ENCODE measurements around the gene LRRC37A.
A peak's percentile ranks its signal among the peaks of the same experiment; 100 is the strongest.
"Not testable (repeated sequence)": the region's sequence is repeated elsewhere in the genome, so short reads cannot be mapped to it uniquely, and the experiment has no call there.

LRRC37A gene

GRCh38 chr17:46294831-46295230 lies at the start of gene LRRC37A:
Gene LRRC37A, plus strand, starts transcription at chr17:46295131. Its CDS starts 3 bp downstream, at chr17:46295134.
- DNase-seq (ENCODE audit: low spot score) = not testable (repeated sequence)

- not testable (repeated sequence) for DNase-seq (ENCODE audit: low spot score)
Observed at GRCh38 chr17:46249153-46249552, 45.8 kb upstream of the LRRC37A start.

- DNase-seq (ENCODE audit: low spot score) = not testable (repeated sequence)
Observed at GRCh38 chr17:46252804-46253203, 42.1 kb upstream of the LRRC37A start.

- peak; percentile 51 for DNase-seq (ENCODE audit: low spot score)
Observed at GRCh38 chr17:46253722-46254121, 41.2 kb upstream of the LRRC37A start.

GRCh38 chr17:46254215-46254614 lies 40.7 kb upstream of the LRRC37A start:
- DNase-seq (ENCODE audit: low spot score) = not testable (repeated sequence)

GRCh38 chr17:46256369-46256768 lies 38.6 kb upstream of the LRRC37A start:
- not testable (repeated sequence) for DNase-seq (ENCODE audit: low spot score)

- DNase-seq (ENCODE audit: low spot score) = not testable (repeated sequence)
Observed at GRCh38 chr17:46259845-46260661, 34.9 kb upstream of the LRRC37A start.

GRCh38 chr17:46262271-46262670 lies 32.7 kb upstream of the LRRC37A start:
- DNase-seq (ENCODE audit: low spot score) = no peak

- no peak for DNase-seq (ENCODE audit: low spot score)
Observed at GRCh38 chr17:46264456-46265198, 30.3 kb upstream of the LRRC37A start.

- peak; percentile 35 for DNase-seq (ENCODE audit: low spot score)
Observed at GRCh38 chr17:46266063-46266655, 28.8 kb upstream of the LRRC37A start.

GRCh38 chr17:46266656-46267544 lies 28.0 kb upstream of the LRRC37A start:
- DNase-seq (ENCODE audit: low spot score) = peak; percentile 86

GRCh38 chr17:46270032-46270431 lies 24.9 kb upstream of the LRRC37A start:
- no peak for DNase-seq (ENCODE audit: low spot score)

- DNase-seq (ENCODE audit: low spot score) = no peak
Observed at GRCh38 chr17:46273541-46274236, 21.2 kb upstream of the LRRC37A start.

- DNase-seq (ENCODE audit: low spot score) = no peak
Observed at GRCh38 chr17:46274238-46274637, 20.7 kb upstream of the LRRC37A start.

GRCh38 chr17:46276728-46277479 lies 18.0 kb upstream of the LRRC37A start:
- not testable (repeated sequence) for DNase-seq (ENCODE audit: low spot score)

GRCh38 chr17:46281336-46281735 lies 13.6 kb upstream of the LRRC37A start:
- not testable (repeated sequence) for DNase-seq (ENCODE audit: low spot score)

GRCh38 chr17:46282635-46283034 lies 12.3 kb upstream of the LRRC37A start:
- DNase-seq (ENCODE audit: low spot score) = not testable (repeated sequence)

GRCh38 chr17:46284467-46284866 lies 10.5 kb upstream of the LRRC37A start:
- not testable (repeated sequence) for DNase-seq (ENCODE audit: low spot score)

- not testable (repeated sequence) for DNase-seq (ENCODE audit: low spot score)
Observed at GRCh38 chr17:46285500-46285899, 9.4 kb upstream of the LRRC37A start.

- DNase-seq (ENCODE audit: low spot score) = peak; percentile 84
Observed at GRCh38 chr17:46286764-46287221, 8.1 kb upstream of the LRRC37A start.

All from globus pallidus (tissue), 1 donor.